GM19035 (cell line): ENCODE results near the gene SLC2A13.
"Not testable (repeated sequence)": the region's sequence is repeated elsewhere in the genome, so short reads cannot be mapped to it uniquely, and the experiment has no call there.

ENCODE experiments used
- ATAC-seq: cut with Tn5 transposase; IDR thresholded peaks from one replicate; pipeline ENCODE4 v1.9.1; 2021; ENCODE audit not compliant: unreplicated experiment

Gene SLC2A13

GRCh38 chr12:39773266-39773665 lies 332.6 kb downstream of the SLC2A13 start:
- no peak for ATAC-seq

GRCh38 chr12:39772821-39773259 lies 333.0 kb downstream of the SLC2A13 start:
- ATAC-seq, result no peak

GRCh38 chr12:39771456-39771855 lies 334.4 kb downstream of the SLC2A13 start:
- ATAC-seq, result no peak

GRCh38 chr12:39764944-39765560 lies 340.8 kb downstream of the SLC2A13 start:
- peak; percentile 65 for ATAC-seq

- ATAC-seq, result no peak
Measured at GRCh38 chr12:39763890-39764169, 342.1 kb downstream of the SLC2A13 start.

- no peak for ATAC-seq
Measured at GRCh38 chr12:39763071-39763889, 342.6 kb downstream of the SLC2A13 start.

GRCh38 chr12:39755478-39755877 lies 350.4 kb downstream of the SLC2A13 start:
- no peak for ATAC-seq

GRCh38 chr12:39752482-39753137 lies 353.3 kb downstream of the SLC2A13 start:
- no peak for ATAC-seq

GRCh38 chr12:39746151-39746550 lies 359.7 kb downstream of the SLC2A13 start:
- ATAC-seq, result not testable (repeated sequence)

- no peak for ATAC-seq
Measured at GRCh38 chr12:39743655-39744054, 362.2 kb downstream of the SLC2A13 start.

GRCh38 chr12:39736406-39736805 lies 369.5 kb downstream of the SLC2A13 start:
- no peak for ATAC-seq

- ATAC-seq, result no peak
Measured at GRCh38 chr12:39723831-39724230, 382.1 kb downstream of the SLC2A13 start.

- ATAC-seq, result no peak
Measured at GRCh38 chr12:39722504-39722903, 383.4 kb downstream of the SLC2A13 start.

GRCh38 chr12:39713552-39713951 lies 392.3 kb downstream of the SLC2A13 start:
- no peak for ATAC-seq

GRCh38 chr12:39712334-39712733 lies 393.5 kb downstream of the SLC2A13 start:
- ATAC-seq, result no peak
